HG03135 (cell line): ENCODE measurements around the gene RPS6KB2.
A peak's percentile ranks its signal among the peaks of the same experiment; 100 is the strongest.
"Not testable (repeated sequence)": the region's sequence is repeated elsewhere in the genome, so short reads cannot be mapped to it uniquely, and the experiment has no call there.

Source experiments
- ATAC-seq: cut with Tn5 transposase; IDR thresholded peaks from one replicate; pipeline ENCODE4 v1.9.1; 2021; ENCODE audit warnings: mild to moderate bottlenecking, moderate library complexity; ENCODE audit not compliant: unreplicated experiment

Gene RPS6KB2

DNA sequence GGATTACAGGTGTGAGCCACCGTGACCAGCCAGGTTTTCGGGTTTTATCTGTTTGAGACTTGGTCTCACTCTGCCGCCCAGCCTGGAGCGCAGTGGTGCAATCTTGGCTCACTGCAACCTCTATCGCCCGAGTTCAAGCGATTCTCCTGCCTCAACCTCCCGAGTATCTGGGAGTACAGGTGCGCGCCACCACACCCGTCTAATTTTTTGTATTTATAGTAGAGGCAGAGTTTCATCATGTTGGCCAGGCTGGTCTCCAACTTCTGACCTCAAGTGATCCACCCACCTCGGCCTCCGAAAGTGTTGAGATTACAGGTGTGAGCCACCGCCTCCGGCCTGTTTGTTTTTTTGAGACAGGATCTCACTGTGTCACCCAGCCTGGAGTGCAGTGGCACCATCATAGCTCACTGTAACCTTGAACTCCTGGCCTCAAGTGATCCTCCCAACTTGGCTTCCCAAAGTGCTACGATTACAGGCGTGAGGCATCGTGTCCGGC is 882 bp upstream of the RPS6KB2 start:
- ATAC-seq = not testable (repeated sequence)

DNA sequence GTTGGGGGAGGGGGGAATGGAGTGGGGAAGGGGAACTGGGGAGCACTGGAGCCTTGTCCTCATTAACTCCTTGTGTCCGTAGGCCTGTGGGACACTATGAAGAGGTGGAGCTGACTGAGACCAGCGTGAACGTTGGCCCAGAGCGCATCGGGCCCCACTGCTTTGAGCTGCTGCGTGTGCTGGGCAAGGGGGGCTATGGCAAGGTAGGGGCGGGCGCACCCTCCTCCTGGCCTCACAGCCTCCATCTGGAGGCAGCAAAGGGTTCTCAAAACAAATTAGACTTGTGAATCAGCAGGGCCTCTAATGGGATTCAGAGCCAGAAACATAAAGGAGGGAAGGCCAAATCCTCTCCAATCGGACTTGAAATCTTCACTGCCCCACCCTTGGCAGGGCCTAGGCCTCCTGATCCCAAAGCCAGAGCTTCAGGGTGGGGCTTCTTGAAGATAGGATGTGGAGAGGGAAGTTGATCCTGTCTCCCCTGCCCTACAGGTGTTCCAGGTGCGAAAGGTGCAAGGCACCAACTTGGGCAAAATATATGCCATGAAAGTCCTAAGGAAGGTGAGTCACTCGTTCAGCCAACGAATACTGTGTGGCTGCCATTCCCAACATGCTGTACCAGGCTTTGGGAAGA is 859 bp downstream of the RPS6KB2 start:
- ATAC-seq = no peak

GRCh38 chr11:67429722-67430121 is 1.4 kb downstream of the RPS6KB2 start:
- ATAC-seq = no peak

GRCh38 chr11:67431346-67432249 is 3.3 kb downstream of the RPS6KB2 start:
- ATAC-seq = no peak

DNA sequence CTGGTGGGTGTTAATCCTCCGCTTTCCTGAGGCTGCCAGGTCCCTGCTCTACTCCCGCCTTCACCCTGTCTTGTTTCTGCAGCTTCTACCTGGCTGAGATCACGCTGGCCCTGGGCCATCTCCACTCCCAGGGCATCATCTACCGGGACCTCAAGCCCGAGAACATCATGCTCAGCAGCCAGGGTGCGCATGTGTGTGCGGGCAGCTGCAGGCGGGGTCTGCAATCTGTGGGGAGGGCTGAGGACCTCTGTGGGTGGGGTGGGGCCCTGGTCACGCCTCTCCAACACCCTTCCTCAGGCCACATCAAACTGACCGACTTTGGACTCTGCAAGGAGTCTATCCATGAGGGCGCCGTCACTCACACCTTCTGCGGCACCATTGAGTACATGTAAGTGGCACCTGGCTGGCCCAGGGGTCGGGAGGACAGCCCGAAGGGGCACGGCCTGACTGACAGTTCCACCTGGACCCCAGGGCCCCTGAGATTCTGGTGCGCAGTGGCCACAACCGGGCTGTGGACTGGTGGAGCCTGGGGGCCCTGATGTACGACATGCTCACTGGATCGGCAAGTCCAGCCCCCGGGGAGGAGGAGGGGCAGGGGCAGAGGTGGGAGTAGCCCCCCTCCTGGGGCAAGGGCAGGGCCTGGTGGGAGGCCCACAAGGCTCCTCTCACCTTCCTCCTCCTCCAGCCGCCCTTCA is 4.5 kb downstream of the RPS6KB2 start:
- ATAC-seq = no peak

DNA sequence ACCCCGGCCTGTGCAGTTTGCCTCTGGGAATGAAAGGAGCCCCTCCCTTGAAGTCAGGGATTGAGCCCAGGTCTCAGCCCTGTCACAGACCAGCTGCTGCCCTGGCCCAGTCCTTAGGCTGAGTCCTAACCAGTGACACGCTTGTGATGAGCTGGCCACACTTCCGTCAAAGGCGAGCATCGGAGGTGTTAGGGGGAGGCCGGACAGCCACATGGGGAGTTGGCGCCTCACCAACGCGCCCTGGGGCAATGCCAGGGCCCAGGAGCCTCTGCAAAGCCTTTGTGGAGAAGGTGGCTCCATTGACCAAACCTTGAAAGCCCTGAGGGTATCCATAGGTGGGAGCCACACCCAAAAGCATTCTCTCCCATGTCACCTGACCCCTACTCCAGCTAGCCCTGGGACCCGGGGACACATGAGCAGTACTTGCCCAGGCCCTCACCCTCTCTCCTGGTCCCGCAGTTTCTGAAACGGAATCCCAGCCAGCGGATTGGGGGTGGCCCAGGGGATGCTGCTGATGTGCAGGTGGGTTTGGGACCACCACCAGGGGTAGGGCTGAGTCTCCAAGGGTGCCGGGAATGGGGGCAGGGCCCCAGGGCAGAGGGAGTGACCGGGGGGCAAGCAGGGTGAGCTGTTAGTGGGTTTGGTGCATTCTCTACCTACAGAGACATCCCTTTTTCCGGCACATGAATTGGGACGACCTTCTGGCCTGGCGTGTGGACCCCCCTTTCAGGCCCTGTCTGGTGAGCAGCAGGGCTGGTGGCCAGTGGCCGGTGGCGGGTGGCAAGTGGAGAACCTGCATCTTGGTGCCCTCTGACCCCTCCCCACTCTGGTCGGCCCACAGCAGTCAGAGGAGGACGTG is 5.5 kb downstream of the RPS6KB2 start:
- no peak for ATAC-seq

DNA sequence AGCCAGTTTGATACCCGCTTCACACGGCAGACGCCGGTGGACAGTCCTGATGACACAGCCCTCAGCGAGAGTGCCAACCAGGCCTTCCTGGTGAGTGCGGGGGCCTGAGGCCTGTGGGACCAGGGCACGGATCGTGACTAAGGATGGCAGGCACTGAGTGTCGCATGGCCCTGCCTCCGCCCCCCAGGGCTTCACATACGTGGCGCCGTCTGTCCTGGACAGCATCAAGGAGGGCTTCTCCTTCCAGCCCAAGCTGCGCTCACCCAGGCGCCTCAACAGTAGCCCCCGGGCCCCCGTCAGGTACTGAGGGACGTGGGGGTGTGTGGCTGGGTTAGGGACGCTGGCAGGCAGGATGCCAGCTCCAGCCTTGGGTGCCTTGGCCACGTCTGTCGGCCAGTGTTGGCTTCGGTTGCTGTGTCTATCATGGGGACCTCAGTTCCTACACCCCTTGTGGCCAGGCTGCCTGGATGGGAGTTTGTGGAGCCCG is 6.1 kb downstream of the RPS6KB2 start:
- no peak for ATAC-seq

DNA sequence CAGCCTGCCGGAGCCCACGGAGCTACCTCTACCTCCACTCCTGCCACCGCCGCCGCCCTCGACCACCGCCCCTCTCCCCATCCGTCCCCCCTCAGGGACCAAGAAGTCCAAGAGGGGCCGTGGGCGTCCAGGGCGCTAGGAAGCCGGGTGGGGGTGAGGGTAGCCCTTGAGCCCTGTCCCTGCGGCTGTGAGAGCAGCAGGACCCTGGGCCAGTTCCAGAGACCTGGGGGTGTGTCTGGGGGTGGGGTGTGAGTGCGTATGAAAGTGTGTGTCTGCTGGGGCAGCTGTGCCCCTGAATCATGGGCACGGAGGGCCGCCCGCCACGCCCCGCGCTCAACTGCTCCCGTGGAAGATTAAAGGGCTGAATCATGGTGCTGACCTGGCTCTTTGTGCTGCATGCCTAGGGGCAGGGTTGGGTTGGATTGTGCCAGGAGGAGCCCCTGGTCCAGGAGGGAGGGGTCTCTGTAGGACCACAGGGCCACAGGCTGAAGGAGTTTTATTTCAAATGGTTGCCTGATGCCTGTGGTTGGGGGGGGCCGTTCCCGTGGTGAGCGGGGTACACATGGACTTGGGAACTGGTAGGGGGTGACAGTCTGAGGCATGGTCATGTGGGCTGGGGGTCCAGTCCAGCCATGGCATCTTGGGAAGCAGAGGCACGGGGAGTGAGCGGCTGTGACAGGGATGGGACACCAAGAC is 6.9 kb downstream of the RPS6KB2 start:
- no peak for ATAC-seq

- ATAC-seq = no peak
Measured at GRCh38 chr11:67435727-67436458, 7.6 kb downstream of the RPS6KB2 start.

GRCh38 chr11:67436459-67437081 is 8.3 kb downstream of the RPS6KB2 start:
- ATAC-seq = peak; percentile 38

- ATAC-seq = no peak
Measured at GRCh38 chr11:67437082-67437808, 9.0 kb downstream of the RPS6KB2 start, which contains the start of gene PTPRCAP. Gene PTPRCAP, minus strand, starts transcription at chr11:67437682. Its CDS starts 63 bp downstream, at chr11:67437619.

GRCh38 chr11:67437809-67438157 is 9.5 kb downstream of the RPS6KB2 start:
- ATAC-seq = no peak

- no peak for ATAC-seq
Measured at GRCh38 chr11:67438158-67438902, 10.0 kb downstream of the RPS6KB2 start.

DNA sequence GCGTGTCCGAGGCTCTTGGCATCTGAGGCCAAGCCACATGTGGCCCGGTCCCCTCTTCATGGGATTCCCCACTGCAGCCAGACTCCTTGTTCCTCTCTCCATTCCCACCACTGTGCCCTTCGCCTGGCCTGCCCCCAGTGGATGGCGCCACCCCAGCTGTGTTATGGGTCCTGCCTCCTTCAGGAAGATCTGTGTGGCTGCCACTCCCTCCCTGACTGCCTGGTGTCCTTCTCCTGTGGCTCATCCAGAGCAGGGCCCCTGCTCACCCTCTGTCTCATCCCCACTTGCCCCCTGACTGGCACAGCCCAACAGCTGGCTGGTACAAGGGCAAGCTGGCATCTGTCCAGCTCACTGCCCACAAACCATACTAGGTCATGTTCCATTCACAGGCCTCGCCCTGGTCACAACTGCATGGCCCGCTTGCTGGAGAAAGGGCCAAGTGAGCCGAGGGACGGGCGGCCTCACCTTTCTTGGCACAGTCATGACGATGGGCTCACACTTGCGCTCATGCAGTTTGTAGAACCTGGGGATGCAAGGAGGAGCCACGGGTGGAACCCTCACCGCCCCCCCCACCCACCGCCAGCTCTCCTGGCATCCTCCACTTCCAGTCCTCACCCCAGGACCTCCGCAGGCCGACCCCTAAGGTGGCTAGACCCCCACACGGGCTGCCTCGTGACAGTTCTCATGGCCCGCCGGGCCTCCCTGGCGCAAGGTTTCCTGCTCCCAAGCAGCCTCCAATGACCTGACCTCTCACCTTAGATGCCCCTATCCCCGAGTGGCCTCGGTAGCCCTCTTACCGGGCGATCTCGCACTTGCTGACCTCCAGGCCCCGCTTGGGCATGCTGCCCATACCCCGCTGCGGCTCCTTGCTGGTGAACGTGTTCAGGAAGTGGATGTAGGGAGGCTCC is 11.3 kb downstream of the RPS6KB2 start:
- ATAC-seq = no peak

DNA sequence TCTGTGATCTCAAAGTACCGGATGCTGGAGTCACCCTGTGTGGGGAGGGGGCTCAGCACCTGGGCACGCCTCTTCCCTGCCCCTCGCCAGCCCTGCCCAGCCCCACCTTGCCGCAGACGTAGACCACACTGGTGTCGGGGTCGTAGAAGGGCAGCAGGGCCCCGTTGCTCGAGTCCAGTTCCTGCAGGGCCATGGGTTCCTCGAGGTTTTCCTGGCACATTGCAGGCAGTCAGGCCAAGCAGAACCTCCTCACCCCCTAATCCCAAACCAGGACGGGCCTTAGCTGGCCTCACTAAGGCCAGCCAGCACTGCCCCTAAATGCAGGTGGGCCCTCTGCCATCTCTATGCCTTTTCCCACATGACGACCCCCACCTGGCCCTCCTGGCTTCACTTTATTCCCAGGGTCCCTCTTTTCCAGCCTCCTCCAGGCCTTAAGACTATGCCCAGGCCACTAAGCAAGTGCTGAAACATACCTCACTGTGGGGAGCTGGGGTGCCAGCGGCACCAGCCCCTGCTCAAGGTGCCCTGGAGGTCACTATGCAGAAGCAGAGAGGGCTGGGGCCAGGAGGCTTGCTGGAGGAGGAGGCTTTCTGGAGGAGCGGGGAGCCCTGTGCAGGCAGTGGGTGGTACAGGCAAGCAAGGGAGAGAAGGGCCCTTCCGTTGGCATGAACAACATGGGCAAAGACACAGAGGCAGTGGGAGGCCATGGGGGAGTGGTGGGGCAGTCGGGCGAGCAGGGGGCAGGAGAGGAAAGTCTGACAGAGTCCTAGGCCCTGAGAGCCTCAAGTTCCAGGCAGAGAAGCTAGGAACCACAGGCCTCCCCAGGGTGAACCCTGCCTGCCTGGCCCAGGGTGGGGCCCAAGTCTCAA is 12.2 kb downstream of the RPS6KB2 start:
- no peak for ATAC-seq
